Naive thymus-derived CD4-positive, alpha-beta T cell (primary cell): ENCODE measurements around the gene HMOX1. TPM values are rescaled to one million over a fixed set of nuclear protein-coding genes. Genes with fewer than 3 reads are reported as not detected.

Experiments
- ATAC-seq: fragments of 150-1000 bp; cut with Tn5 transposase; 2 replicates; pipeline ENCODE4 v1.10.0; 2021; ENCODE audit warnings: mild to moderate bottlenecking, moderate library complexity
- CTCF ChIA-PET: fragments of 350-600 bp; sonication (Branson Sonifier 250); formaldehyde crosslinking; loops from one replicate; lab custom pipeline; 2021; ENCODE audit warnings: antibody characterized with exemption; lab: Charles Lee
- POLR2A ChIA-PET: fragments of 350-600 bp; sonication (Branson Sonifier 250); formaldehyde crosslinking; loops from one replicate; lab custom pipeline; 2021; ENCODE audit warnings: antibody characterized with exemption, inconsistent platforms; lab: Charles Lee
- DNase-seq, 9 donors: peaks; one replicate each; pipeline versions ENCODE4 v3.0.0 to v3.0.0-alpha.2; 2020 to 2022; ENCODE audit warnings: mixed read lengths in 1 of 9
- H3K27ac ChIP-seq: one replicate; pipeline ENCODE4 v1.7.0; 2013; ENCODE audit warnings: mild to moderate bottlenecking, low read depth, low read length, moderate library complexity
- H3K27me3 ChIP-seq, 2 donors: one replicate each; pipeline ENCODE4 v1.7.0; 2013; ENCODE audit warnings: low read length in 2 of 2, mild to moderate bottlenecking in 2 of 2, moderate library complexity in 2 of 2; ENCODE audit not compliant: control insufficient read depth in 2 of 2, insufficient read depth in 2 of 2
- H3K36me3 ChIP-seq, 3 experiments: 1 replicate in 2 of 3; 2 replicates in 1 of 3; pipeline ENCODE4 v1.7.0; 2013; ENCODE audit warnings: low read length in 3 of 3, mild to moderate bottlenecking in 3 of 3, moderate library complexity in 1 of 3; ENCODE audit not compliant: insufficient read depth in 3 of 3, control insufficient read depth in 2 of 3
- H3K4me1 ChIP-seq, 2 donors: one replicate each; pipeline ENCODE4 v1.7.0; 2013; ENCODE audit warnings: low read length in 2 of 2, mild to moderate bottlenecking in 2 of 2, moderate library complexity in 1 of 2; ENCODE audit not compliant: control insufficient read depth in 2 of 2, insufficient read depth in 2 of 2
- H3K4me3 ChIP-seq: 2 replicates; pipeline ENCODE4 v1.7.0; 2013; ENCODE audit warnings: mild to moderate bottlenecking, low read length
- H3K9me3 ChIP-seq, 3 experiments: 1 replicate in 2 of 3; 2 replicates in 1 of 3; pipeline ENCODE4 v1.7.0; 2013; ENCODE audit warnings: low read length in 3 of 3; ENCODE audit not compliant: control insufficient read depth in 2 of 3
- H3K27ac Mint-ChIP-seq, 9 donors: one replicate each; pipeline ENCODE4 v1.8.0; 2020 to 2022; ENCODE audit warnings: mixed read lengths in 9 of 9, mild to moderate bottlenecking in 8 of 9, moderate library complexity in 5 of 9, inconsistent platforms in 2 of 9
- H3K27me3 Mint-ChIP-seq, 5 donors: one replicate each; pipeline ENCODE4 v1.8.0; 2021 to 2022; ENCODE audit warnings: mixed read lengths in 5 of 5, mild to moderate bottlenecking in 1 of 5
- H3K36me3 Mint-ChIP-seq, 5 donors: one replicate each; pipeline ENCODE4 v1.8.0; 2020 to 2022; ENCODE audit warnings: mixed read lengths in 5 of 5, mild to moderate bottlenecking in 3 of 5, inconsistent platforms in 1 of 5
- H3K4me1 Mint-ChIP-seq, 7 donors: one replicate each; pipeline ENCODE4 v1.8.0; 2020 to 2022; ENCODE audit warnings: mixed read lengths in 7 of 7, mild to moderate bottlenecking in 3 of 7, inconsistent platforms in 1 of 7
- H3K4me3 Mint-ChIP-seq, 10 donors: one replicate each; pipeline ENCODE4 v1.8.0; 2020 to 2022; ENCODE audit warnings: mild to moderate bottlenecking in 10 of 10, mixed read lengths in 10 of 10, moderate library complexity in 6 of 10, inconsistent platforms in 2 of 10
- H3K9me3 Mint-ChIP-seq, 11 donors: one replicate each; pipeline ENCODE4 v1.8.0; 2020 to 2022; ENCODE audit warnings: mixed read lengths in 11 of 11, mild to moderate bottlenecking in 4 of 11, inconsistent platforms in 1 of 11, moderate library complexity in 1 of 11
- intact Hi-C, 2 donors: fragments of 100-400 bp; cut with micrococcal nuclease; formaldehyde crosslinking; loops; one replicate each; pipeline ENCODE4 v1.15.1; 2023
- polyA plus RNA-seq, 2 donors: library from polyadenylated mRNA; unstranded; fragments of 300-500 nt; fragmentation: Illumina TruSeq; gene quantifications; one replicate each; pipeline ENCODE4 v1.2.3, GENCODE V29; 2021
- total RNA-seq, 6 experiments: library from RNA in 5 of 6; stranded (reverse) in 5 of 6; gene quantifications; 1 replicate in 5 of 6; 2 replicates in 1 of 6; pipeline ENCODE4 v1.2.3 and lab custom pipeline; 2021 to 2026

The HMOX1 gene
- total and polyA plus RNA-seq, 7 experiments from 2014 or later, result 0.14 to 54.0 (median 4.7) TPM

- no peak overlapping the region for H3K4me3 ChIP-seq
- H3K4me1 ChIP-seq, result peaks cover 4 to 7% of the 10 kb centered on the region in 2 donors
- peaks cover 18 to 28% (median 25%) of the 10 kb centered on the region in 7 donors for H3K4me1 Mint-ChIP-seq
- H3K27ac ChIP-seq, result no peak overlapping the region
- no peaks in the 10 kb centered on the region for H3K36me3 Mint-ChIP-seq
- peak overlapping the region in 2 of 9 donors; percentile 20 to 56 for H3K27ac Mint-ChIP-seq
- intact Hi-C loops, result no loop called here
- no peaks in the 10 kb centered on the region for H3K9me3 Mint-ChIP-seq
- peaks cover 0 to 6% of the 10 kb centered on the region in 2 donors for H3K27me3 ChIP-seq
- ChIA-PET CTCF (no interaction called here), POLR2A (no interaction called here)
- no peak for ATAC-seq
- no peaks in the 10 kb centered on the region for H3K36me3 ChIP-seq
- no peak for DNase-seq
- peak overlapping the region in 1 of 10 donors; percentile 2 for H3K4me3 Mint-ChIP-seq
- H3K9me3 ChIP-seq, result no peaks in the 10 kb centered on the region
- H3K27me3 Mint-ChIP-seq, result peaks cover 10 to 24% (median 11%) of the 10 kb centered on the region in 5 donors
Measured at GRCh38 chr22:35377735-35378134, 3.2 kb upstream of the HMOX1 start.

- ATAC-seq, result no peak
Measured at GRCh38 chr22:35378621-35379020, 2.3 kb upstream of the HMOX1 start.

GRCh38 chr22:35379146-35379993, 1.5 kb upstream of the HMOX1 start:
- Mint-ChIP-seq H3K9me3 (no peaks in the 10 kb centered on the region), H3K4me3 (peak overlapping the region in 1 of 10 donors; percentile 66), H3K4me1 (peaks cover 18 to 28% (median 25%) of the 10 kb centered on the region in 7 donors), H3K27me3 (peaks cover 17 to 36% (median 23%) of the 10 kb centered on the region in 5 donors), H3K27ac (no peak overlapping the region), H3K36me3 (no peaks in the 10 kb centered on the region)
- Histone ChIP-seq H3K27me3 (peaks cover 0 to 6% of the 10 kb centered on the region in 2 donors), H3K27ac (no peak overlapping the region), H3K36me3 (no peaks in the 10 kb centered on the region), H3K4me1 (peaks cover 4 to 7% of the 10 kb centered on the region in 2 donors), H3K4me3 (no peak overlapping the region), H3K9me3 (no peaks in the 10 kb centered on the region)
- intact Hi-C loops, result no loop called here
- ATAC-seq, result no peak
- CTCF ChIA-PET, result interaction anchor here (0.6 kb wide), 1 partner anchor 625 kb away, joined by 5 read pairs; no protein-coding TSS in a partner anchor
- POLR2A ChIA-PET, result no interaction called here
- DNase-seq, result no peak

More at GRCh38 chr22:35378621-35379020, 2.3 kb upstream of the HMOX1 start:
- H3K27me3 ChIP-seq, result peaks cover 0 to 6% of the 10 kb centered on the region in 2 donors
- H3K4me1 ChIP-seq, result peaks cover 4 to 7% of the 10 kb centered on the region in 2 donors
- H3K9me3 ChIP-seq, result no peaks in the 10 kb centered on the region
- no peaks in the 10 kb centered on the region for H3K36me3 ChIP-seq
- no peak overlapping the region for H3K4me3 ChIP-seq
- no peak for DNase-seq
- no peaks in the 10 kb centered on the region for H3K9me3 Mint-ChIP-seq
- POLR2A ChIA-PET, result no interaction called here
- H3K27ac Mint-ChIP-seq, result peak overlapping the region in 1 of 9 donors; percentile 36
- H3K4me3 Mint-ChIP-seq, result no peak overlapping the region
- H3K36me3 Mint-ChIP-seq, result no peaks in the 10 kb centered on the region
- no peak overlapping the region for H3K27ac ChIP-seq
- peaks cover 16 to 30% (median 17%) of the 10 kb centered on the region in 5 donors for H3K27me3 Mint-ChIP-seq
- intact Hi-C loops, result no loop called here
- CTCF ChIA-PET, result interaction anchor here (0.6 kb wide), 1 partner anchor 626 kb away, joined by 5 read pairs; no protein-coding TSS in a partner anchor
- H3K4me1 Mint-ChIP-seq, result peaks cover 18 to 28% (median 25%) of the 10 kb centered on the region in 7 donors

GRCh38 chr22:35380013-35380412, 883 bp upstream of the HMOX1 start:
- Histone ChIP-seq H3K36me3 (no peaks in the 10 kb centered on the region), H3K27me3 (peaks cover 0 to 6% of the 10 kb centered on the region in 2 donors), H3K9me3 (no peaks in the 10 kb centered on the region), H3K4me3 (no peak overlapping the region), H3K4me1 (peaks cover 4 to 7% of the 10 kb centered on the region in 2 donors), H3K27ac (no peak overlapping the region)
- no peaks in the 10 kb centered on the region for H3K36me3 Mint-ChIP-seq
- H3K4me1 Mint-ChIP-seq, result peaks cover 18 to 28% (median 25%) of the 10 kb centered on the region in 7 donors
- intact Hi-C loops, result no loop called here
- ChIA-PET CTCF (no interaction called here), POLR2A (no interaction called here)
- no peaks in the 10 kb centered on the region for H3K9me3 Mint-ChIP-seq
- DNase-seq (no peak), ATAC-seq (no peak)
- H3K27me3 Mint-ChIP-seq, result peaks cover 22 to 42% (median 26%) of the 10 kb centered on the region in 5 donors
- peak overlapping the region in 4 of 10 donors; percentile 13 to 66 (median 41) for H3K4me3 Mint-ChIP-seq
- H3K27ac Mint-ChIP-seq, result no peak overlapping the region

- Histone ChIP-seq H3K36me3 (no peaks in the 10 kb centered on the region), H3K4me1 (peaks cover 4 to 7% of the 10 kb centered on the region in 2 donors), H3K27ac (no peak overlapping the region), H3K27me3 (peaks cover 0 to 6% of the 10 kb centered on the region in 2 donors), H3K4me3 (no peak overlapping the region), H3K9me3 (no peaks in the 10 kb centered on the region)
- intact Hi-C loops, result no loop called here
- no peaks in the 10 kb centered on the region for H3K9me3 Mint-ChIP-seq
- H3K4me3 Mint-ChIP-seq, result peak overlapping the region; percentile 19 to 73 (median 46)
- DNase-seq (no peak), ATAC-seq (no peak)
- peaks cover 22 to 42% (median 29%) of the 10 kb centered on the region in 5 donors for H3K27me3 Mint-ChIP-seq
- ChIA-PET CTCF (no interaction called here), POLR2A (interaction anchor here (0.7 kb wide), 1 partner anchor 17 kb away, joined by 6 read pairs; no protein-coding TSS in a partner anchor)
- H3K27ac Mint-ChIP-seq, result no peak overlapping the region
- H3K4me1 Mint-ChIP-seq, result peaks cover 18 to 28% (median 25%) of the 10 kb centered on the region in 7 donors
- no peaks in the 10 kb centered on the region for H3K36me3 Mint-ChIP-seq
Measured at GRCh38 chr22:35381424-35382009, 621 bp downstream of the HMOX1 start.

GRCh38 chr22:35383679-35384071, 2.8 kb downstream of the HMOX1 start:
- H3K4me1 Mint-ChIP-seq, result peaks cover 7 to 16% (median 11%) of the 10 kb centered on the region in 7 donors
- no peak overlapping the region for H3K27ac Mint-ChIP-seq
- ChIA-PET POLR2A (no interaction called here), CTCF (no interaction called here)
- intact Hi-C loops, result no loop called here
- H3K36me3 ChIP-seq, result no peaks in the 10 kb centered on the region
- H3K27me3 ChIP-seq, result peaks cover 0 to 6% of the 10 kb centered on the region in 2 donors
- peaks cover 22 to 46% (median 29%) of the 10 kb centered on the region in 5 donors for H3K27me3 Mint-ChIP-seq
- H3K9me3 ChIP-seq, result no peaks in the 10 kb centered on the region
- peaks cover 0 to 4% of the 10 kb centered on the region in 2 donors for H3K4me1 ChIP-seq
- ATAC-seq (no peak), DNase-seq (no peak)
- H3K9me3 Mint-ChIP-seq, result no peaks in the 10 kb centered on the region
- no peak overlapping the region for H3K4me3 Mint-ChIP-seq
- H3K36me3 Mint-ChIP-seq, result no peaks in the 10 kb centered on the region
- H3K27ac ChIP-seq, result no peak overlapping the region
- H3K4me3 ChIP-seq, result no peak overlapping the region
